Panc1 (cell line): ENCODE measurements around the gene RHBDD1. TPM values are rescaled to one million over a fixed set of nuclear protein-coding genes. Genes with fewer than 3 reads are reported as not detected.

Experiments
- ATAC-seq: fragments of 200-7000 bp; cut with Tn5 transposase; 2 replicates; pipeline ENCODE4 v1.9.1; 2020; ENCODE audit warnings: mild to moderate bottlenecking, moderate library complexity
- BruUV-seq: library from RNA; stranded (reverse); fragments of 400-500 nt; replicated peaks from 2 replicates; lab custom pipeline; 2021; lab: Mats Ljungman, UMichigan
- CTCF ChIA-PET: fragments of 300-600 bp; sonication (Branson Sonifier 250); formaldehyde crosslinking; loops from one replicate; lab custom pipeline; 2022; ENCODE audit warnings: antibody characterized with exemption; lab: Charles Lee
- POLR2A ChIA-PET: fragments of 300-600 bp; sonication (Branson Sonifier 250); formaldehyde crosslinking; loops from one replicate; lab custom pipeline; 2022; ENCODE audit warnings: antibody characterized with exemption; lab: Charles Lee
- DNase-seq: peaks from one replicate; pipeline ENCODE4 v3.0.0-alpha.2; 2010; ENCODE audit warnings: low read depth, low spot score
- H3K27ac ChIP-seq: 2 replicates; pipeline ENCODE4 v1.5.1; 2011; ENCODE audit warnings: mild to moderate bottlenecking, low read length, inconsistent platforms
- H3K27me3 ChIP-seq: fragments of 200-500 bp; sonication (Bioruptor generic); 2 replicates; pipeline ENCODE4 v1.6.0; 2014; ENCODE audit warnings: low read length, inconsistent platforms; ENCODE audit not compliant: control insufficient read depth, insufficient read depth
- H3K36me3 ChIP-seq: fragments of 200-500 bp; sonication (Bioruptor generic); 2 replicates; pipeline ENCODE4 v1.5.1; 2014; ENCODE audit warnings: inconsistent platforms, mild to moderate bottlenecking, low read length, moderate library complexity; ENCODE audit not compliant: control insufficient read depth, insufficient read depth
- H3K4me1 ChIP-seq: 2 replicates; pipeline ENCODE4 v1.5.1; 2011; ENCODE audit warnings: inconsistent platforms, mild to moderate bottlenecking, low read length, moderate library complexity; ENCODE audit not compliant: control insufficient read depth, insufficient read depth
- H3K4me3 ChIP-seq, 2 experiments: 2 replicates each; pipeline ENCODE4 v1.5.1; 2011 to 2012; ENCODE audit warnings: low read depth in 2 of 2, low read length in 2 of 2, mild to moderate bottlenecking in 2 of 2, inconsistent platforms in 1 of 2, moderate library complexity in 1 of 2
- H3K9me3 ChIP-seq: fragments of 200-500 bp; sonication (Bioruptor generic); 2 replicates; pipeline ENCODE4 v1.5.1; 2014; ENCODE audit warnings: low read depth, mild to moderate bottlenecking, inconsistent platforms, low read length, moderate library complexity; ENCODE audit not compliant: control insufficient read depth, insufficient read depth
- CTCF ChIP-seq: fragments of 450-650 bp; IDR thresholded peaks from 2 replicates; pipeline ENCODE4 v1.5.1; 2017; ENCODE audit warnings: mild to moderate bottlenecking
- POLR2AphosphoS5 ChIP-seq: IDR thresholded peaks from 2 replicates; pipeline ENCODE4 v1.6.1; 2012; ENCODE audit warnings: mild to moderate bottlenecking, low read depth, low read length, moderate library complexity
- REST ChIP-seq, 2 experiments: IDR thresholded peaks; 2 replicates each; pipeline ENCODE4 v1.6.1; 2011 to 2012; ENCODE audit warnings: low read depth in 2 of 2, control low read depth in 1 of 2, low read length in 1 of 2, mild to moderate bottlenecking in 1 of 2, moderate library complexity in 1 of 2; ENCODE audit not compliant: insufficient read depth in 1 of 2
- SIN3A ChIP-seq: IDR thresholded peaks from 2 replicates; pipeline ENCODE4 v1.6.1; 2012; ENCODE audit warnings: low read depth, mild to moderate bottlenecking, low read length, moderate library complexity, borderline replicate concordance; ENCODE audit not compliant: insufficient read depth
- TCF7L2 ChIP-seq: IDR thresholded peaks from 2 replicates; pipeline ENCODE4 v1.6.1; 2011; ENCODE audit warnings: mild to moderate bottlenecking, low read depth, low read length, inconsistent platforms
- in situ Hi-C: cut with HindIII; loops from 2 replicates; pipeline ENCODE4 v1.10.0; 2016; ENCODE audit warnings: low sequenced_read_pairs, low pct_unique_long_range_greater_than_20kb
- intact Hi-C: fragments of 100-400 bp; cut with micrococcal nuclease; formaldehyde crosslinking; loops from one replicate; pipeline ENCODE4 v1.10.0; 2022; ENCODE audit not compliant: unreplicated experiment
- total RNA-seq: library from RNA; stranded (reverse); gene quantifications from one replicate; pipeline ENCODE4 v1.2.1, GENCODE V29; 2021; ENCODE audit not compliant: unreplicated experiment

Gene RHBDD1
- total RNA-seq, 1 experiment from 2014 or later: 25.3 TPM

GRCh38 chr2:226825056-226825455, 10.8 kb upstream of the RHBDD1 start:
- Histone ChIP-seq H3K36me3 (no peaks in the 10 kb centered on the region), H3K4me3 (no peak overlapping the region), H3K27me3 (no peaks in the 10 kb centered on the region), H3K4me1 (no peaks in the 10 kb centered on the region), H3K9me3 (no peaks in the 10 kb centered on the region), H3K27ac (no peak overlapping the region)
- BruUV-seq: no TSS peak
- in situ Hi-C loops (no loop called here), intact Hi-C loops (no loop called here)
- no peak for TF ChIP-seq REST (IDR thresholded peaks at IDR 0.05; ENCODE audit: insufficient read depth in 1 of 2, low read depth in 2 of 2, low read length in 1 of 2)
- TF ChIP-seq SIN3A: no peak
- TF ChIP-seq CTCF: no peak
- TF ChIP-seq TCF7L2: no peak
- TF ChIP-seq POLR2AphosphoS5: no peak
- DNase-seq (no peak), ATAC-seq (no peak)
- ChIA-PET CTCF (no interaction called here), POLR2A (no interaction called here)

- H3K36me3 ChIP-seq: no peaks in the 10 kb centered on the region
- DNase-seq (no peak), ATAC-seq (no peak)
- intact Hi-C loops: no loop called here
- no peaks in the 10 kb centered on the region for H3K27me3 ChIP-seq
- no peak for TF ChIP-seq REST (IDR thresholded peaks at IDR 0.05; ENCODE audit: insufficient read depth in 1 of 2, low read depth in 2 of 2, low read length in 1 of 2)
- TF ChIP-seq CTCF: no peak
- no peak for TF ChIP-seq SIN3A
- TF ChIP-seq POLR2AphosphoS5: no peak
- no peak for TF ChIP-seq TCF7L2
- CTCF ChIA-PET: interaction anchor here (0.6 kb wide), 1 partner anchor 29 kb away, joined by 9 read pairs; the partner anchor contains the start of gene IRS1
- no peaks in the 10 kb centered on the region for H3K4me1 ChIP-seq
- in situ Hi-C loops: no loop called here
- BruUV-seq: no TSS peak
- H3K27ac ChIP-seq: no peak overlapping the region
- POLR2A ChIA-PET: no interaction called here
- H3K4me3 ChIP-seq: no peak overlapping the region
- no peaks in the 10 kb centered on the region for H3K9me3 ChIP-seq
Observed at GRCh38 chr2:226828191-226828590, 7.7 kb upstream of the RHBDD1 start.
